Neural cell (in vitro differentiated cells): ENCODE measurements around the gene GBP4. TPM values are rescaled to one million over a fixed set of nuclear protein-coding genes. Genes with fewer than 3 reads are reported as not detected.

Experiments used
- H2AFZ ChIP-seq: fragments of 200-600, 300-800 bp; sonication (generic), shearing (Covaris generic); 2 replicates; pipeline ENCODE4 v1.6.0; 2014; ENCODE audit warnings: low read depth, mild to moderate bottlenecking, antibody characterized with exemption, low read length, moderate library complexity
- H3F3A ChIP-seq: fragments of 200-600 bp; shearing (Covaris generic); 2 replicates; pipeline ENCODE4 v1.6.1; 2016; ENCODE audit warnings: mild to moderate bottlenecking, moderate library complexity, mixed read lengths, antibody characterized with exemption, low read length; ENCODE audit not compliant: insufficient read depth, poor library complexity, severe bottlenecking
- H3K27ac ChIP-seq: fragments of 200-600, 300-800 bp; sonication (generic), shearing (Covaris generic); 2 replicates; pipeline ENCODE4 v1.5.1; 2014; ENCODE audit warnings: mild to moderate bottlenecking, low read length, moderate library complexity
- H3K27me3 ChIP-seq: fragments of 300-800, 200-600 bp; sonication (generic), shearing (Covaris generic); 2 replicates; pipeline ENCODE4 v1.6.0; 2014; ENCODE audit warnings: mild to moderate bottlenecking, low read depth, low read length, moderate library complexity; ENCODE audit not compliant: insufficient read depth
- H3K36me3 ChIP-seq: fragments of 300-800, 200-600 bp; sonication (generic), shearing (Covaris generic); 2 replicates; pipeline ENCODE4 v1.5.1; 2014; ENCODE audit warnings: mild to moderate bottlenecking, antibody characterized with exemption, low read length, moderate library complexity; ENCODE audit not compliant: insufficient read depth
- H3K4me2 ChIP-seq: fragments of 300-800, 200-600 bp; sonication (generic), shearing (Covaris generic); 2 replicates; pipeline ENCODE4 v1.6.0; 2014; ENCODE audit warnings: mild to moderate bottlenecking, low read length
- H3K4me3 ChIP-seq: fragments of 300-800, 200-600 bp; sonication (generic), shearing (Covaris generic); 2 replicates; pipeline ENCODE4 v1.5.1; 2014; ENCODE audit warnings: mild to moderate bottlenecking, low read length, moderate library complexity
- H3K79me2 ChIP-seq: fragments of 200-600 bp; shearing (Covaris generic); replicated peaks from 2 replicates; pipeline ENCODE4 v1.6.0; 2014; ENCODE audit warnings: mild to moderate bottlenecking, low read length, moderate library complexity; ENCODE audit not compliant: insufficient read depth
- H3K9ac ChIP-seq: fragments of 300-800, 200-600 bp; sonication (generic), shearing (Covaris generic); 2 replicates; pipeline ENCODE4 v1.6.1; 2016; ENCODE audit warnings: mild to moderate bottlenecking, low read length, mixed read lengths
- H3K9me2 ChIP-seq: fragments of 200-600 bp; shearing (Covaris generic); 2 replicates; pipeline ENCODE4 v1.6.1; 2016; ENCODE audit warnings: mild to moderate bottlenecking, low read length, mixed read lengths; ENCODE audit not compliant: insufficient read depth
- H3K9me3 ChIP-seq: fragments of 200-600, 300-800 bp; sonication (generic), shearing (Covaris generic); 2 replicates; pipeline ENCODE4 v1.6.1; 2016; ENCODE audit warnings: mild to moderate bottlenecking, mixed run types, low read length, moderate library complexity, mixed read lengths
- H4K20me1 ChIP-seq: fragments of 200-600 bp; shearing (Covaris generic); 2 replicates; pipeline ENCODE4 v1.6.1; 2016; ENCODE audit warnings: mild to moderate bottlenecking, mixed run types; ENCODE audit not compliant: insufficient read depth
- CTCF ChIP-seq: fragments of 450-650 bp; IDR thresholded peaks from 2 replicates; pipeline ENCODE4 v1.5.1; 2014; ENCODE audit warnings: antibody characterized with exemption, mild to moderate bottlenecking, moderate library complexity; ENCODE audit not compliant: poor library complexity, severe bottlenecking
- EP300 ChIP-seq: fragments of 450-650 bp; conservative IDR thresholded peaks from 2 replicates; pipeline ENCODE4 v1.6.1; 2014; ENCODE audit warnings: antibody characterized with exemption, mild to moderate bottlenecking, moderate library complexity; ENCODE audit not compliant: poor library complexity, severe bottlenecking
- EZH2 ChIP-seq: fragments of 200-600, 300-800 bp; shearing (Covaris generic), sonication (generic); IDR thresholded peaks from 2 replicates; pipeline ENCODE4 v1.6.1; 2014; ENCODE audit warnings: antibody characterized with exemption, low read length, borderline replicate concordance, mild to moderate bottlenecking; ENCODE audit not compliant: insufficient read depth, poor library complexity, severe bottlenecking
- MXI1 ChIP-seq: fragments of 450-650 bp; conservative IDR thresholded peaks from 2 replicates; pipeline ENCODE4 v1.6.1; 2014; ENCODE audit warnings: antibody characterized with exemption, mild to moderate bottlenecking; ENCODE audit not compliant: poor library complexity, severe bottlenecking
- POLR2AphosphoS5 ChIP-seq: IDR thresholded peaks from 2 replicates; pipeline ENCODE4 v1.6.1; 2012
- RAD21 ChIP-seq: fragments of 450-650 bp; conservative IDR thresholded peaks from 2 replicates; pipeline ENCODE4 v1.6.1; 2014; ENCODE audit warnings: antibody characterized with exemption, mild to moderate bottlenecking, moderate library complexity
- REST ChIP-seq: IDR thresholded peaks from 2 replicates; pipeline ENCODE4 v1.6.1; 2012; ENCODE audit warnings: borderline replicate concordance
- SMC3 ChIP-seq: fragments of 450-650 bp; conservative IDR thresholded peaks from 2 replicates; pipeline ENCODE4 v1.6.1; 2014; ENCODE audit warnings: antibody characterized with exemption, mild to moderate bottlenecking, moderate library complexity; ENCODE audit not compliant: poor library complexity
- TAF1 ChIP-seq: IDR thresholded peaks from 2 replicates; pipeline ENCODE4 v1.6.1; 2012; ENCODE audit warnings: low read depth
- polyA plus RNA-seq: library from polyadenylated mRNA; depleted of rRNA; stranded (reverse); fragments of >200 nt; gene quantifications from 2 replicates; pipeline ENCODE4 v1.2.3, GENCODE V29; 2014

The GBP4 gene
- polyA plus RNA-seq, 1 donor from 2014 or later, result not detected

GRCh38 chr1:89167590-89168230 is 31.0 kb downstream of the GBP4 start:
- Histone ChIP-seq H2AFZ (no peak overlapping the region), H4K20me1 (no peaks in the 10 kb centered on the region), H3K27ac (no peak overlapping the region), H3K4me3 (no peak overlapping the region), H3K27me3 (no peaks in the 10 kb centered on the region), H3F3A (no peaks in the 10 kb centered on the region), H3K9me2 (no peaks in the 10 kb centered on the region), H3K9me3 (no peaks in the 10 kb centered on the region), H3K36me3 (no peaks in the 10 kb centered on the region), H3K79me2 (no peaks in the 10 kb centered on the region), H3K9ac (no peak overlapping the region), H3K4me2 (no peak overlapping the region)
- no peak for TF ChIP-seq EP300
- TF ChIP-seq CTCF, result no peak
- TF ChIP-seq SMC3, result no peak
- no peak for TF ChIP-seq EZH2
- no peak for TF ChIP-seq MXI1
- no peak for TF ChIP-seq REST
- no peak for TF ChIP-seq TAF1
- TF ChIP-seq RAD21, result no peak
- TF ChIP-seq POLR2AphosphoS5, result no peak

GRCh38 chr1:89166705-89167104 is 32.0 kb downstream of the GBP4 start:
- no peaks in the 10 kb centered on the region for H3F3A ChIP-seq
- no peaks in the 10 kb centered on the region for H3K36me3 ChIP-seq
- no peaks in the 10 kb centered on the region for H4K20me1 ChIP-seq
- no peak overlapping the region for H3K4me3 ChIP-seq
- H3K27ac ChIP-seq, result no peak overlapping the region
- H3K79me2 ChIP-seq, result no peaks in the 10 kb centered on the region
- no peak overlapping the region for H2AFZ ChIP-seq
- TF ChIP-seq EP300 (no peak), REST (no peak), RAD21 (no peak), MXI1 (no peak), POLR2AphosphoS5 (no peak), CTCF (no peak), SMC3 (no peak), EZH2 (no peak)
- no peak overlapping the region for H3K9ac ChIP-seq
- H3K27me3 ChIP-seq, result no peaks in the 10 kb centered on the region
- no peaks in the 10 kb centered on the region for H3K9me3 ChIP-seq
- no peaks in the 10 kb centered on the region for H3K9me2 ChIP-seq
- no peak overlapping the region for H3K4me2 ChIP-seq
